HG03108 (cell line): ENCODE data around the gene MGARP.
"Not testable (repeated sequence)": the region's sequence is repeated elsewhere in the genome, so short reads cannot be mapped to it uniquely, and the experiment has no call there.

ENCODE experiments used
- ATAC-seq: cut with Tn5 transposase; IDR thresholded peaks from one replicate; pipeline ENCODE4 v1.9.1; 2021; ENCODE audit warnings: moderate library complexity; ENCODE audit not compliant: unreplicated experiment

The MGARP gene

DNA sequence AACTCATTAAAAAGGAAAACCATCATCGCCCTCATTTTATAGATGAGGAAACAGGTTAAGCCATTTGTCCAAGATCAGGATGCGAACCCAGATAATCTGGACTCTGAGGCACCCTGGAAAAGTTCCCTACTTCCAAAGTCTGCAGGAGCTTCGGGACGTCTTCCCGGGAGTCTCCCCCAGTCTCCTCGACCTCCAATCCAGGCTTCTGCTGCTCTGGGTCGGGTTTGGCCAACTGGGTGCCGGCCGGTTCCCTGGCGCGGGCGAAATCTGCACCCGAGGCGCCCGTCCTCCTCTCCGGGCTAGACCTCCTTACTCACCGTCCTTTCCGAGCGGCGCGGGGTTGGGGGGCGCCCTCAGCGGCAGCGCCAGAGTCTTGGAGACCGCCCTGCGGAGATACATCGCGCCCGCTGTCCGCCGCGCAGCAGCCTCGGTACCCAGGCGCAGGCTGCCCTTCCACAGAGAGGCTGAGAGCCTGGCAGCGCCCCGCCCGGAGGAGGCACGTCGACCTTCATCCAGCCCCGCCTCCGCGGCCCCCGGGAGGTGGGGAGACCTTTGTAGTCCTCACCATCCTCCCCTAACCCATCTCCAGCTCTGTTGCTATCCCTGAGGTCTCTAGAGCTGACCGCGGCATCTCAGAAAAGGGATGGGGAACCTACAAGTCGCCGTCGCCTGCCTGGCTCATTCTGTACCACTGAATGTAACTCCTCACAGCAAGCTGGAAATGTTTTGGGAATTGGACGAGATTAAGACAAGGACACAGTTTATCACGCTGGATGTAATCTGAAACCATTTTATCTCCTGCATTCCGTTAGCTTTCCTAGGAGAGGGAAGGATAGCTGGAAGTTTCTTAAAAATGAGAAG, at the start of gene MGARP:
Gene MGARP (minus strand): TSS at position 466 of the 861 bp plus-strand sequence. CDS start 67 bp downstream, at position 399.
- no peak for ATAC-seq

DNA sequence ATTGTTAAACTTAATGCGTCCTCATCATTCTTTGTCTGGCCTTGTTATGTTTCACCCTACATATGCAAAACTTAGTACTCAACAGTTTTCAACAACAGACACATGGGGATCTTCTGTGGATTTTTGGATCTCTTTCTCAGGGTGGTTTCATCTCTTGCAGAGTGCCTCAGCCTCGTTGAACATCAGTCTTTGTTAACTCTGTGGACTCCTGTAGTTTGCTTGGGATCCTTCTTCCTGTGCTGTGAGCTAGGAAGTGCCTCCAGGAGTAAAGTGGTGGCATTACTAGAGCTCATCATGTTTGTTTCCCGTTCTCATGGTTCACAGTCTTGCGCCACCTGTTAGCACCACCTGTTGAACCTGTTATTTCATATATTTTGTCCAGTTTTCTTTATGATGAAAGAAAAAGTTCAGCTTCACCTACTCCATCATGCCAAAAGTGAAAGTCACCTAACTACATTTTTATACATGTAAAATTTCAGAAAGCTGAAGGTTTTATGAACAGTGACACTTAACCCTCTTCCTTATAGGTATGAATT, 49.7 kb upstream of the MGARP start:
- no peak for ATAC-seq

- ATAC-seq = no peak
Observed at GRCh38 chr4:139324620-139325019, 44.6 kb upstream of the MGARP start.

- not testable (repeated sequence) for ATAC-seq
Observed at GRCh38 chr4:139322541-139322940, 42.5 kb upstream of the MGARP start.

DNA sequence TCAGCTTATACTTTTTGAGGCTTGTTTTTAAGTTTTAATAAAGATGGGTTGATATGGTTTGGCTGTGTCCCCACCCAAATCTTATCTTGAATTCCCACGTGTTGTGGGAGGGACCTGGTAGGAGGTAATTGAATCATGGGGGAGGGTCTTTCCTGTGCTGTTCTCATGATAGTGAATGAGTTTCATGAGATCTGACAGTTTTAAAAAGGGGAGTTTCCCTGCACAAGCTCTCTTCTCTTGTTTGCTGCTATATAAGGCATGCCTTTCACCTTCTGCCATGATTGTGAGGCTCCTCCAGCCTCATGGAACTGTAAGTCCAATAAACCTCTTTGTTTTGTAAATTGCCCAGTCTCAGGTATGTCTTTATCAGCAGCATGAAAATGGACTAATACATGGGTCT, 42.0 kb upstream of the MGARP start:
- not testable (repeated sequence) for ATAC-seq

GRCh38 chr4:139319571-139319970, 39.5 kb upstream of the MGARP start:
- ATAC-seq = no peak

- no peak for ATAC-seq
Observed at GRCh38 chr4:139317635-139318034, 37.6 kb upstream of the MGARP start.

DNA sequence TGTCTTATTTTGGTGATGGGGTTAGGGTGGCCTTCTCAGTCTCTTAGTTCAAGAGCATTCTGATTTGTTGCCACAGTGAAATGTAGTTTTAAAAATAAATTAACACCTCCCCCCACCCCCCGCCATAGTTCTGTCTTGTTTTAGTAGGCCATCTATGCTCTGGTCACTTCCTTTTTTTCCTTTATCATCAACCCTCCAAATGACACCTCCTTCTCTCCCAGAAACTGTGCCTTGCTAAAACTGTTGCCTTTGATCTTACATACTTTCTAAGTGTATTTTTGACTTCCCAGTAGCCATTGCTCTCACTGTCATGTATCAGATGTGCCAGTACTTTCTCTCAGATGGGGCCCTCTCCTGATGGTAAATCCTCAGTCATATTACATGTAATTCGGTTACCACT, 36.7 kb upstream of the MGARP start:
- ATAC-seq = no peak

DNA sequence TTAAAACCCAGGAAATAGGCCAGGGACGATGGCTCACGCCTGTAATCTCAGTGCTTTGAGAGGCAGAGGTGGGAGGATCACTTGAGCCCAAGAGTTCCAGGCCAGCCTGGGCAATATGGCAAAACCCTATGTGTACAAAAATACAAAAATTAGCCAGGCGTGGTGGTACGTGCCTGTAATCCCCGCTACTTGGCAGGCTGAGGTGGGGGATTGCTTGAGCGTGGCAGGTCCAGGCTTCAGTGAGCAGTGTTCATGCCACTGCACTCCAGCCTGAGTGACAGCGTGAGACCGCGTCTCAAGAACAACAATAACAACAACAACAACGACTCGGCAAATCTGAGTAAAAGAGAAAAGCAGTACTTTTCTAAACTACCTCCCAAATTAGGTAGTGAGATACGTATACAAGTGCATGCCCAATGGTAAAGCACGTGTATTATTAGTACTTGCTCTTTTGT, 35.2 kb upstream of the MGARP start:
- peak; percentile 63 for ATAC-seq

GRCh38 chr4:139314047-139314800, 34.2 kb upstream of the MGARP start:
- no peak for ATAC-seq

DNA sequence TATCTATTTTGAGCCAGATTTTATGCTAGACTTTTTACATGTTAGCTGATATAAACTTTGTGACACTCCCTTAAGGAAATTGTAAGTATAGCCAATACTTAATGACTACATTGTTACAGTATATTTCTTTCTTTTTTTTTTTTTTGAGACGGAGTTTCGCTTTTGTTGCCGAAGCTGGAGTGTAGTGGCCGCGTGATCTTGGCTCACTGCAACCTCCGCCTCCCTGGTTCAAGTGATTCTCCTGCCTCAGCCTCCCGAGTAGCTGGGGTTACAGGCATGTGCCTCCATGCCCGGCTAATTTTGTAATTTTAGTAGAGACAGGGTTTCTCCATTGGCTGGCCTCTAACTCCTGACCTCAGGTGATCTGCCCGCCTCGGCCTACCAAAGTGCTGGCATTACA, 33.4 kb upstream of the MGARP start:
- not testable (repeated sequence) for ATAC-seq

DNA sequence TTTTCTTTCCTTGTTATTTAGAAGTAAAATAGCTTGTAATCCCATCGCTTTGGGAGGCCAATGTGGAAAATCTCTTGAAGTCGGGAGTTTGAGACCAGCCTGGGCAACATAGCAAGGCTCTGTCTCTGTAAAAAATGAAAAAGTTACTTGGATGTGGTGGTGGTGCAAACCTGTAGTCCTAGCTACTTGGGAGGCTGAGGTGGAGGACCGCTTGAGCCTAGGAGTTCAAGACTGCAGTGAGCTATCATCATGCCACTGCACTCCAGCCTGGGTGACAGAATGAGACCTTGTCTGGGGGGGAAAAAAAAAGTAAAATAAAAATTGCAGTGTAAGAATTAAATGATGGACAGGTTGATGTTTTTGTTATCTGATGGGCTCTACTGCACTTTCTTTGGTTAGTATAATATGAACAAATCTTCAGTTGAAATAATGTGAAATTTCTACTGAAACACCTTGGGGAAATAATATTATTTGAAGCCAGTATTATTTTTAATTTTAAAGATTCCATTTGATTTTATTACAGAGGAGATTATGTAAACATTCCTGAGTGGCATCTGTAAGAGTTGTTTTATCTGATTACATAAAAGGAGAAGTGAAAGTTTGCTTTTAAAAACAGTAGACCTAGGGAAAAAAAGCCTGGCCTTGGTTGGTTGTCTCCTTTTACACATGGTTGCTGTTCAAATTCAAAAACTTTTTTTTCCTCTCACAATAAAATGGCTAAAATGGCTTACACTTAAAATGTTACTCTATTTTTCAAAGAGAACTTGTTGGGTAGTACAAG, 32.7 kb upstream of the MGARP start:
- ATAC-seq = no peak

DNA sequence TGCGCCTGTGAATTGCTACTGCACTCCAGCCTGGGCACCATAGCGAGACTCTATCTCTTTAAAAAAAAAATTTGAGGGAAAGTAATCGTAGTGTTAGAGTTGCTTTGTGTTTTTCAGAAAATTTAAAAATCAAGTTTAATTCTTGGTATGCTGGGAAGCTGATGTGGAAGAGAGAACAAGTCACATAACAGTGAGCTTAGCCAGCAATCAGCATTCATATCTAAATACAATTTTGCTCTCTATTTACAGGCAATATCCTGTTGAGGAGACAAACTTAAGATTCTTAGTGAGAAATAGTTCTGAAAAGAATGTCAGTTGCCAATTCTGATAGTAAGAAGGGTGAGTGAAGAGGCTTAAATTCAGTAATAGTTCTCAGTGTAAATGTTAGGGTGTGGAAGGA, 31.9 kb upstream of the MGARP start:
- ATAC-seq = no peak

GRCh38 chr4:139304920-139305319, 24.9 kb upstream of the MGARP start:
- no peak for ATAC-seq

DNA sequence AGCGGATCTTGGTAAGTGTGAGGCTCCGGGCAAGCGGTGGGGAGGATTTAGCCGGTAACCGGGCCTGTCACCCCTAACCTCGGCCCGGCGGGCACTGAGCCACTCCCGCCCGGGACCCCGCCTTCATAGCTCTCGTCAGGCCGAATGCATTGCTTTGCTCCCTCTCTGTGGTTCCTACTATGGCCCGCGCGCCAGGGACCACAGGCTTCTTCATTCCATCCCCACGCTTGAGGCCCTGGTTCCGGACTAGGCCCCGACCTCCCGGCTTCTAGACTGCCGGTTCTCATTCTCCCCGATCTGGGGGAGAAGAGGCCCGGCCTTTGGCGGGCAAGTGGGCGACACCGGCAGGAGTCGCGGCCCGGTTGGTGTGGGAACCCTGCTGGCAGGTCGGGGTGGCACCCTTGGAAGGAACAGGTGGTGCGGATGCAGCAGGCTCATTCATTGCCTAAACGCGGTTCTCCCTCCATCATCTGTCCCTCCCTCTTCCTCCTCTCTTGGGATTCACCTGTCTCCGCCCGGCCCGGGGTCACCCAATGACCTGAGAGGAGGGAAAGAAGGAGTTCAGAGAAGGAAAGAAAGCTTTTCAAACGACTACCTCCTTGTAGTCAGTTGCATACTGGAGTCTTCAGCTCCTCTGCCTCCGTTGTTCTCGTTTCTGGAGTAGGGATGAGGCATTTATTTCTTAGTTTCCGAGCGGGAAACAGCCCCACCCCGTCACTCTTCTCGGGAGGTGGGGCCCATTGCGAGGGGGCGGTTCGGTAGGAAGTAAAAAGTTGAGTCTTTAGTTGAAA, 22.0 kb upstream of the MGARP start, which contains the start of gene NDUFC1:
Gene NDUFC1 (minus strand): TSS at position 657 of the 791 bp plus-strand sequence. CDS start 6,679 bp downstream, outside the sequence.
- peak; percentile 39 for ATAC-seq

- ATAC-seq = peak; percentile 85
Observed at GRCh38 chr4:139301113-139301820, 21.2 kb upstream of the MGARP start, which contains the start of gene NAA15. TSS of gene NAA15 (plus strand) at chr4:139301505. CDS start at chr4:139301778, 273 bp downstream.

- ATAC-seq = peak; percentile 5
Observed at GRCh38 chr4:139300431-139301112, 20.5 kb upstream of the MGARP start.

DNA sequence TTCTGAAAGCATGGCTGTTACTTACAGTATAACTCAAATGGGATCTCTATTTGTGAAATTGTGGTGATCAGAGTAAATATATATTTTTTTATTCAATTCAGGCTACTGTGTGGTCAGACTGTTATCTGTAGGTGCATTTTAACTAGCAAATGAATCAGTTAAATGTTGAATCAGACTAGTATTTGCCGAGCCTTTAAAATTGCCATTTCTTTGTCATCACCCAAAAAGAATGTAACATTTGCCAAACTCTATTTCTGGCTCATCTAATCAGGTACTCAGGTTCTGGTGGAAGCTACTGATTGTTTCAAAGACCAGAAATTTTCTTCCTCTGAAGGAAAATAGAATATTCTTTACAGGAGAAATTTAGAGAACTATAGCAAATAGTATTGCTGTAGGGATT, 19.5 kb upstream of the MGARP start:
- ATAC-seq = no peak

GRCh38 chr4:139297001-139297410, 17.0 kb upstream of the MGARP start:
- ATAC-seq = no peak
